Activated T-helper 17 cell treated with anti-CD3 and anti-CD28 coated beads, Interleukin-2, amount 50 U/mL, for 72 hours (primary cell): ENCODE data around the gene NPHP4. TPM values are rescaled to one million over a fixed set of nuclear protein-coding genes. Genes with fewer than 3 reads are reported as not detected.

Experiments
- ATAC-seq: fragments of 150-1000 bp; cut with Tn5 transposase; replicated peaks from 2 replicates; pipeline ENCODE4 v1.10.0; 2021; ENCODE audit warnings: mild to moderate bottlenecking, moderate library complexity
- H3K27ac Mint-ChIP-seq: one replicate; pipeline ENCODE4 v1.8.0; 2022; ENCODE audit warnings: mixed read lengths
- H3K27me3 Mint-ChIP-seq: one replicate; pipeline ENCODE4 v1.8.0; 2022; ENCODE audit warnings: mixed read lengths
- H3K36me3 Mint-ChIP-seq: one replicate; pipeline ENCODE4 v1.8.0; 2022; ENCODE audit warnings: low read depth, mild to moderate bottlenecking, mixed read lengths
- H3K4me1 Mint-ChIP-seq: one replicate; pipeline ENCODE4 v1.8.0; 2022; ENCODE audit warnings: mixed read lengths
- H3K4me3 Mint-ChIP-seq: one replicate; pipeline ENCODE4 v1.8.0; 2022; ENCODE audit warnings: mild to moderate bottlenecking, mixed read lengths
- H3K9me3 Mint-ChIP-seq: one replicate; pipeline ENCODE4 v1.8.0; 2022; ENCODE audit warnings: mixed read lengths
- total RNA-seq, 2 donors: library from RNA; stranded (reverse); gene quantifications; one replicate each; pipeline ENCODE4 v1.2.3, GENCODE V29; 2022

NPHP4 gene
- total RNA-seq, 2 donors from 2014 or later: 21.5 to 35.7 TPM

DNA sequence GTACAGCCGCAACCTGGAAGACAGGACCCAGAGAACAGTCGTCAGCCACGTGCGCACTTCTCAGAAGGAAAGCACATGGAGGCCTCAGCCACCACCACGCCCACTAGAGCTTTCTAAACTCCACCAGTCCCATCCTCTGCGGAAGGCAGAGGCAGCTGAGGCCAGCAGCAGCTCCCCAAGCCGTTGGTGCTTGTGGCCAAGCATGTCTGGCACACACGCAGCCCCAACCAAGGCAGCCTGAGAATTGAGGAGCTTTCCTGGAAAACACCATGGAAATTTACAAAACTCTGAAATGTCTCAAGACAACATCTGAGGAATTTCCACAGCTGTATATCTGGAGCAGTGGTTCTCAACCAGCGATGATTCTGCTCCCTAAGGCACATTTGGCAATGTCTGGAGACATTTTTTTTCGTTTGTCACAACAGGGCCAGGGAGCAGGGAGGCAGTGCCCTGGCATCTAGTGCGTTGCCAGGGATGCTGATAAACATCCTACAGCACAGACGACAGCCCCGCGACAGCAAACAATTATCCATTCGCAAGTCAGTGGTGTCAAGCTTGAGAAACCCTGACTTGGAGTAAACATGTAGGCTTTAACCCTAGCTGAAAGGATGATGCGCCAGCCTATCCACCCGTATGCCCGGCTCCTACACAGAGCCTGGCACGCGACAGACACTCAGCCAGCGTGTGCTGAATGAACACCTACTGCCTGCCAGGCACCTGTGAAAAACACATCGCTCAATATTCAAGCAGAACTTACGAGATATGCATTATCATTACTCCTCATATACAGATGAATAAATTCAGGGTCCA is 24.7 kb downstream of the NPHP4 start:
- H3K36me3 Mint-ChIP-seq: peaks cover 23% of the 10 kb centered on the region
- H3K4me3 Mint-ChIP-seq: no peak overlapping the region
- no peak for ATAC-seq
- H3K4me1 Mint-ChIP-seq: no peaks in the 10 kb centered on the region
- H3K27me3 Mint-ChIP-seq: no peaks in the 10 kb centered on the region
- no peak overlapping the region for H3K27ac Mint-ChIP-seq
- H3K9me3 Mint-ChIP-seq: no peaks in the 10 kb centered on the region

- Mint-ChIP-seq H3K36me3 (peaks cover 25% of the 10 kb centered on the region), H3K27ac (no peak overlapping the region), H3K9me3 (no peaks in the 10 kb centered on the region), H3K4me1 (no peaks in the 10 kb centered on the region), H3K4me3 (no peak overlapping the region), H3K27me3 (no peaks in the 10 kb centered on the region)
- no peak for ATAC-seq
These were observed 25.6 kb downstream of the NPHP4 start for GRCh38 chr1:5966543-5967205.

DNA sequence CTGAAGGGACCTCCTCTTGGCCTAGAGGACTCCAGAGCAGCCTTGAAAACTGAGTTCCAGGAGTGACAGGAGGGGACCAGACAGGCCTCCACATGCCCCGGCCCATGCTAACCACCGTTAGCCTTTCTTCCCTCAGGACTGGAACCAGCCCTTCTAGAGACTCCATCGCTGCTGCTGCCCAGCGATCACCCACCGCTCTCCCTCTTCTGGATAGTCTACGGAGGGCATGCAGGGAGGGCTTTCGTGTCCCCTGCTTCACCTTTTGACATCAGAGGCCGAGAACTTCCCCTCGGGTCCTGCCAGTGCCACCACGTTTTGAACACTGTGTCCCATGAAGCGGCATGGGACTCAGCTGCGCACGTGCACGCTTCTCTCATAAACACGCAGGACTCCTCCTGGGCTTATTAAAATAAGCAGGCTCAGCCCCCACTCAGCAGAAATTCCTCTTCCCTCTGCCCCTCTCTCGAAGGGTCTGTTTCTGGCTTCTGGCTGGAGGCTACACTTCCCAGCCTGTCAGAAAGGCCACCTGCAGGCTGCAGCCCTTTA is 26.6 kb downstream of the NPHP4 start:
- Mint-ChIP-seq H3K9me3 (no peaks in the 10 kb centered on the region), H3K4me1 (peaks cover 4% of the 10 kb centered on the region), H3K27ac (no peak overlapping the region), H3K4me3 (no peak overlapping the region), H3K27me3 (no peaks in the 10 kb centered on the region), H3K36me3 (peaks cover 35% of the 10 kb centered on the region)
- ATAC-seq: no peak

DNA sequence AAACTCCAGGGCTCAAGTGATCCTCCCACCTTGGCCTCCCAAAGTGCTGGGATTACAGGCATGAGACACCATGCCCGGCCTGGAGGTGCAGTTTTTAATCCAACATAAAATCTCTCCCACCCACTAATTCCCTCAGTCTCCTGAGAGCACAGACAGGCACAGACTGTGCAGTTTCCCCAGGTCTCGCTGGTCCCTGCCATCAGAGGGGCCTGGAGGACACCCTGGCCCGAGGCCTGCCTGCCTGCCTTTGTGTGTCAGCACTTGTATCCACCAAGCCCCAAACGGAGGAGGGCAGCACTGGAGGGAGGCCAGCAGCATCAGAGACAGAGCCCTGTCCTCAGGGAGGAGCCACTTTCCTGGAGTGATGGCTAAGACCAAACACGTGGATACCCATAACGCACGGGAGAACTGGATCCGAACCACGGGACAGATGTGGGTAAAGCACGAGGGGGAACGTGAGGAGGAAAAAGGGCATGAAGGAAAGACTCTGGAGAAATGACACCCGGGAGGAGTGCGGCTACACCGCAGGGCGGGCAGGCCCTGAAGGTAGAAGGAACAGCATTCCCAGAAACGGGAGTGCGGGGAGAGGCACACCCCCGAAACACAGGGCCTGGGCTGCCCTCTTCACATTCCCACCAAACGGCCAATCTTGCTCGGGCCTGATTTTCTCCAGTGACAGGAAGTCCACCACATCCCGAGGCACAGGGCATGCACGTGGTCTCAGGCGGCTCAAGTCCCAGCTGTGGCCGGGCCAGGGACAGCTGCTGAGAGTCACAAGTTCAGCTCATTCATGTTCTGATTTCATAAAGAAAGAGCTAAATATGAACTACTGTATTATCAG is 29.7 kb downstream of the NPHP4 start:
- H3K27ac Mint-ChIP-seq: no peak overlapping the region
- H3K9me3 Mint-ChIP-seq: no peaks in the 10 kb centered on the region
- no peaks in the 10 kb centered on the region for H3K27me3 Mint-ChIP-seq
- H3K4me3 Mint-ChIP-seq: no peak overlapping the region
- no peak for ATAC-seq
- H3K36me3 Mint-ChIP-seq: peaks cover 41% of the 10 kb centered on the region
- peaks cover 4% of the 10 kb centered on the region for H3K4me1 Mint-ChIP-seq

GRCh38 chr1:5961601-5962000 is 30.6 kb downstream of the NPHP4 start:
- Mint-ChIP-seq H3K27me3 (no peaks in the 10 kb centered on the region), H3K4me1 (peaks cover 4% of the 10 kb centered on the region), H3K36me3 (peaks cover 34% of the 10 kb centered on the region), H3K9me3 (no peaks in the 10 kb centered on the region), H3K4me3 (no peak overlapping the region), H3K27ac (no peak overlapping the region)
- no peak for ATAC-seq

- no peak for ATAC-seq
- peaks cover 9% of the 10 kb centered on the region for H3K4me1 Mint-ChIP-seq
- H3K27ac Mint-ChIP-seq: peak overlapping the region; percentile 29
- H3K27me3 Mint-ChIP-seq: no peaks in the 10 kb centered on the region
- H3K36me3 Mint-ChIP-seq: peaks cover 38% of the 10 kb centered on the region
- no peaks in the 10 kb centered on the region for H3K9me3 Mint-ChIP-seq
- no peak overlapping the region for H3K4me3 Mint-ChIP-seq
These were observed 31.9 kb downstream of the NPHP4 start for GRCh38 chr1:5960336-5960735.

DNA sequence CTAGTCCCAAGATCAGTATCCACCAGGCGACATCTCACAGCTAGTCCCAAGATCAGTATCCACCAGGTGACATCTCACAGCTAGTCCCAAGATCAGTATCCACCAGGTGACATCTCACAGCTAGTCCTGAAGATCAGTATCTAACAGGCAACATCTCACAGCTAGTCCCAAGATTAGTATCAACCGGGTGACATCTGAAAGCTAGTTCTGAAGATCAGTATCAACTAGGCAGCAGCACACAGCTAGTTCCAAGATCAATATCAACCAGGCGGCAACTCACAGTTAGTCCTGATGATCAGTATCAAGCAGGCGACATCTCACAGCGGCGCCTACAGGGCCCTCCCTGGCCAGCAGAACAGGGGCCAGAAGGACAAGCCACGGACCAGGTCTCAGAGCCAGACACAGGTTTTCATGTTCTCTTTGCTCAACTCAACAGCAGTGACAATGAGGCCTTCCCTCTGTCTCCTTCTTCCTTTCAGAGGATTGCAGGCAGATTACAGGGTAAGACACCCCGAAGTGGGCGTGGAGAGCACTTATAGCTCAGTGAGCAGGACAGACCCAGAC is 32.5 kb downstream of the NPHP4 start:
- H3K4me1 Mint-ChIP-seq: peaks cover 14% of the 10 kb centered on the region
- no peaks in the 10 kb centered on the region for H3K27me3 Mint-ChIP-seq
- no peak overlapping the region for H3K4me3 Mint-ChIP-seq

DNA sequence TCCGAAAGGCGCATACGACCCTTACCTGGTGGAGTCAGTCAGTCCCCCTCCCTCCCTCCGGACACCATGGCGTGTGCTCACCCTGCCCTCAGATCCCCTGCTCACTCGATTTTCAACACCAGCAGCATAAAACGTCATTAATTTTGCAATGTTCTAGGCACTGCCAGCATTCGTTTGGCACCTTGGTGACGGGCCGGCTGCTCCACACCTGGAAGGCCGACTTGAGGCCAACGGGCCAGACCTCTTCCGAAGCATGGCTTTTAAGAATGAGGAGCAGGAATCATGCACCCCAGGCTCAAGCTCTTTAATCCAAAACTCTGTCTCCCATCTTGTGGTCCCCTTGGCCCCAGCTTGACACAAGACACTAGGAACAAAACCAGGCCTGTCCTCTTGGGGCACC is 33.1 kb downstream of the NPHP4 start:
- H3K27me3 Mint-ChIP-seq: no peaks in the 10 kb centered on the region
- ATAC-seq: no peak
- H3K27ac Mint-ChIP-seq: peak overlapping the region; percentile 29
- peaks cover 50% of the 10 kb centered on the region for H3K36me3 Mint-ChIP-seq
- peaks cover 20% of the 10 kb centered on the region for H3K4me1 Mint-ChIP-seq
- no peaks in the 10 kb centered on the region for H3K9me3 Mint-ChIP-seq
- H3K4me3 Mint-ChIP-seq: no peak overlapping the region

More for the DNA sequence above, 32.5 kb downstream of the NPHP4 start:
- Mint-ChIP-seq H3K27ac (peak overlapping the region; percentile 29), H3K36me3 (peaks cover 43% of the 10 kb centered on the region), H3K9me3 (no peaks in the 10 kb centered on the region)
- no peak for ATAC-seq

DNA sequence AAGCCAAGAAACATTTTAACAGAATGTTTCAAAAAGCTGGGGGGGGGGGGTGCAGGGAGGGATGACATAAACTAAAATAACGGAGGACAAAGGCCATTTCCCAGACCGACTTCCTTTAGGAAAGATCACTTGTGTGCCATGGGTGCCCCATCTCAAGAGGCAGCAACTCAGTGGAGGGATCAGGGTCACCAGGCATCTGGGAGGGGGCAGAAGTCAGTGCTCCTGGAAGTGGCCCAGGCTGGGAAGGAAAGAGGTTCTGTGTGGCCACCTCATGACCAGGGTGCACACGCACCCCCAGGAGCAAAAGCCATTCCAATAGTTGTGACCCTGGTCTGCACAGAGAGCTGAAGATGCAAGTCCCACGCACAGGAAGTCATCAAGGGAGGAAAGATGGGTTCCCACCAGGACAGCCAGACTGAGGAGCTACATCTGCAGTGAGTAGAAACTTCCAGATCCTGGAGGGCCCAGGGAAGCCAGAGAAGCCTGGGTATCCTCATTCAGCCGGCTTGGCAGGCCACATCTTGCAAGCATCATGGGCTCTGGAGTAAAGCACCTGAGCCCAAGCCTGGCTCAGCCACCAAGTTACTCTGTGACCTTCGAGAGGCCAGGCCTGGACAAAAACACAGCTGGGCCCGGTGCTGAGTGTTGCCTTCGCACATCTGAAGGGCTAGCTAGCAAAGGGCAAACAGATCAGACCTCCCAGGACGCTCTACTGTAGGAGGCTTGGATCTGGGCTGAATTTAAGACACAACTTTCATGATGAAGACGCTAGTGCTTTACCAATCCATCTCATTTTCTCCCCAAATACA is 36.0 kb downstream of the NPHP4 start:
- Mint-ChIP-seq H3K4me1 (peaks cover 20% of the 10 kb centered on the region), H3K27me3 (no peaks in the 10 kb centered on the region), H3K4me3 (no peak overlapping the region), H3K9me3 (no peaks in the 10 kb centered on the region), H3K36me3 (peaks cover 63% of the 10 kb centered on the region), H3K27ac (peak overlapping the region; percentile 57)
- no peak for ATAC-seq

DNA sequence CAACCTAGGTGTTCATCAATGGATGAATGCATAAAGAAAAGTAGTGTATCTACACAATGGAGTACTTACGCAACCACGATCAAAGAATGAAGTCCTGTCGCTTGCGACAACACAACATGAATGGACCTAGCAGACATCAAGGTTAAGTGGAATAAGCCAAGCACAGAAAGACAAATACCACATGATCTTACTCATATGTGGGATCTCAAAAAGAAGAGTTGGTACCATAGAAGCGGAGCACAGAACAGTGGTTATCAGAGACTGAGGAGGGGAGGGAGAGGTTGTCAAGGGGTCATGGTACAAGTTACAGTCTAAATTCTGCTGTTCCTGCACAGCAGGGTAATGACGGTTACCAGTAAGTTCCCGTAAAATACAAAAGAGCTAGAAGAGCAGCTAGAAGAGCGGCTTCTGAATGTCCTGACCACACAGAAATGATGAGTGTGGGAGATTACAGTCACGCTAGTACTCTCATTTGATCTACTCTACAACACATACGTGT is 36.7 kb downstream of the NPHP4 start:
- Mint-ChIP-seq H3K27ac (peak overlapping the region; percentile 57), H3K36me3 (peaks cover 56% of the 10 kb centered on the region), H3K4me3 (peak overlapping the region; percentile 56), H3K27me3 (no peaks in the 10 kb centered on the region), H3K4me1 (peaks cover 16% of the 10 kb centered on the region), H3K9me3 (no peaks in the 10 kb centered on the region)
- peak; percentile 85 for ATAC-seq

DNA sequence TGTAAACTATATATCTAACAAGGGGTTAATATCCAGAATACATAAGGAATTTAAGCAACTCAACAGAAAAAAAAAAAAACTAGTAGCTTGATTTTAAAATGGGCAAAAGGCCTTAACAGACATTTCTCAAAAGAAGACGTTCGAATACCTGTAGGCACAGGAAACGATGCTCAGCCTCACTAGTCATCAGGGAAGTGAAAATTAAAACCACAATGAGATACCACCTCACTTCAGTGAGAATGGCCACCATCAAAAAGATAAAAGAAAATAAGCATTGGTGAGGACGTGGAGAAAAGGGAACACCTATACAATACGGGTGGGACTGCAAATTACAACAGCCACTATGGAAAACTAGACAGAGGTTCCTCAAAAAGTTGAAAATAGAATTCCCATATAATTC is 37.3 kb downstream of the NPHP4 start:
- H3K4me1 Mint-ChIP-seq: peaks cover 16% of the 10 kb centered on the region
- peak; percentile 78 for ATAC-seq
- no peaks in the 10 kb centered on the region for H3K9me3 Mint-ChIP-seq
- H3K27me3 Mint-ChIP-seq: no peaks in the 10 kb centered on the region
- peak overlapping the region; percentile 57 for H3K27ac Mint-ChIP-seq
- peak overlapping the region; percentile 56 for H3K4me3 Mint-ChIP-seq
- H3K36me3 Mint-ChIP-seq: peaks cover 52% of the 10 kb centered on the region

DNA sequence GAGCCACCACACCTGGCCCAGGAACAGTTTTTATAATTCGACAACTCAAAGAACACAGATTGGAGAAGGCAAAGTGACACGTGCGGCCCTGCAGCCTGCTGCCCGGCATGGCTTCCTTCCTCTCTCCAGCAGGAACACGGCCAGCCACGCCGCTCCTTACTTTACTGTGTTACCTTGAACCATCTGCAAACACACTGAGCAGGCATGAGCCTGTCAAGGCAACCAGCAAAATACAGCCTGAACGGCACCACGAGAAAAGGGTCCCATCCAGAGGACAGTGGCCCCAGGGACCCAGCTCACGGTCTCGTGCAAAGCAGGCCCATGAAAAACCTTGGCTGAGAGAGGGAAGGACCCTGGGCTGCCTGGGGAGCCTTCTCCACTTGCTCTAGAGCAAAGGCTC is 38.8 kb downstream of the NPHP4 start:
- peaks cover 42% of the 10 kb centered on the region for H3K36me3 Mint-ChIP-seq
- H3K4me3 Mint-ChIP-seq: no peak overlapping the region
- no peak overlapping the region for H3K27ac Mint-ChIP-seq
- H3K27me3 Mint-ChIP-seq: no peaks in the 10 kb centered on the region
- peaks cover 16% of the 10 kb centered on the region for H3K4me1 Mint-ChIP-seq
- H3K9me3 Mint-ChIP-seq: no peaks in the 10 kb centered on the region
- no peak for ATAC-seq

DNA sequence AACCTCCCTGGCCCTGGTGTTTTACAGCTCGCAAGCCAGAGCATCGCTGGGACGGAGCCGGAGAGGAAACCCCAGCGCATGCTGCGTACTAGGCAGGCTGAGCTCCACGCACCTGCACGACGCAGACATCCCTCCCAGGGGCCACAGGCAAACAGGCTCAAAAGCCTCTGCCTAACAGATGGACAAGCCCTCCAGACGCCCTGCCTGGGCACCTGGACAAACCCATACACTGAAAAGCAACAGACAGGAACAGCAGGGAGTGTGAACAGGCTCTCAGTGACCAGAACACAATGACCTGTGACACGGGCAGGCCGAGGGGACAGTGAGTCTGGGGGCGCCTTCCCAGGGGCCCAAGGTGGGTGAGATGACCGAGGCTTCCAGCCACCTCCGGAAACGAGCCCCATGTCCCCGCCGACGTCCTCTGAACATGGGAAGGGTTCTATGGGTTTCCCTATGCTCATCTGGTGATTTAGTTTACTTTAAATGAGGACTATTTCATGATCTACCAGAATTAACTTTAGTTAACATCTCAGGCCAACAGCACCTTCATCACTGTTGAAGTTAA is 40.3 kb downstream of the NPHP4 start:
- Mint-ChIP-seq H3K4me1 (peaks cover 16% of the 10 kb centered on the region), H3K9me3 (no peaks in the 10 kb centered on the region), H3K4me3 (no peak overlapping the region), H3K36me3 (peaks cover 49% of the 10 kb centered on the region), H3K27ac (no peak overlapping the region), H3K27me3 (no peaks in the 10 kb centered on the region)
- ATAC-seq: no peak
